ENCODE results near the gene FMNL2. TPM values are rescaled to one million over a fixed set of nuclear protein-coding genes. Genes with fewer than 3 reads are reported as not detected.

Gene FMNL2
- total RNA-seq, 1 donor from 2014 or later, result 1.5 TPM

DNA sequence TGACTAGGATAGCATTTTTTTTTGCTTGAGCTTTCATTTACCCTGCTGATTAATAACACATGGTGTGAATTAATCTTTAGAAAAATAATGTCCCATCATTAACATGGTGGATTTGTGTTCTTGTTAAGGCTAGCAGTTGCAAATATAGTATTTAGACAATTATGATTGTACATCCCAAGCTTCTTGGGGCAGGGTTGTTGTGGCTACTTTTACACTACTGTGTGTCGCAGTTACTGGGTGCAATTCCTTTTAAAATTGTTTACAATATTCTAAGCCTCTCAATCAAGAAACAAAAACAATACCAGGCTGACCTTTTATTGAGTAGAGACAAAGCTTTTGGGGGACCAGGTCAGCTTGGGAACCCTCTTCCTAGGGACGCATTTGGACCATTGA is 2.5 kb downstream of the FMNL2 start:
- intact Hi-C loops (cut with micrococcal nuclease), result loop anchor here (10.0 kb wide), 2 partner anchors 167 to 703 kb away; no protein-coding TSS in a partner anchor

DNA sequence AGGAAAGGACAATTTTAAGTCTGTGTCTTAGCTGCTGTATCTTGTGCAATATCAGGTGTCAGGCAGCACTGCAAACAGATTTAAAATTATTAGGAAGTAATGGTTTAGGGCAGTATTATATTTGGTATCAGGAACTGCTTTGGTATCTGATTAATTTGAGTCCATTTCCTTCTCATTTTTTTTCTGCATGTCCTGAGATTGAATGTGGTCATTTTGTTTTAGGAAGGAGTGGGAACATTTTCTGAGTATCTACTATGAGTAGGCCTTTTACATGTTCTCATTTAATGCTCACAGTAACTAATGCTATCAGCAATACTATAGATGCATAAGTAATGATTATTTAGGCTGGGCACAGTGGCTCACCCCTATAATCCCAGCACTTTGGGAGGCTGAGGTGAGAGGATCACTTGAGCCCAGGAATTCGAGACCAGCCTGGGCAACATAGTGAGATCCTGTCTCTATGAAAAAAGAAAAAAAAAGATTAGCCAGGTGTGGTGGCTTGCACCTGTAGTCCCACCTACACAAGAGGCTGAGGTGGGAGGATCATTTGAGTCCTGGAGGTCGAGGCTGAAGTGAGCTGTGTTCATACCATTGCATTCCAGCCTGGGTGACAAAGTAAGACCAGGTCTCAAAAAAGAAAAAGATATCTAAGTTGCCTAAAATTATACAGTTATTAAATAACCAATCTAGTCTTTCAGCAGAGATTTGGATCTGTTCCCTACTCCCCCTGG is 4.7 kb downstream of the FMNL2 start:
- intact Hi-C loops (cut with micrococcal nuclease), result loop anchor here (10.0 kb wide), 2 partner anchors 165 to 705 kb away; no protein-coding TSS in a partner anchor

- intact Hi-C loops (cut with micrococcal nuclease), result no loop called here
Observed at GRCh38 chr2:152342259-152343046, 7.5 kb downstream of the FMNL2 start.

- intact Hi-C loops (cut with micrococcal nuclease), result no loop called here
Observed at GRCh38 chr2:152343426-152343825, 8.5 kb downstream of the FMNL2 start.

DNA sequence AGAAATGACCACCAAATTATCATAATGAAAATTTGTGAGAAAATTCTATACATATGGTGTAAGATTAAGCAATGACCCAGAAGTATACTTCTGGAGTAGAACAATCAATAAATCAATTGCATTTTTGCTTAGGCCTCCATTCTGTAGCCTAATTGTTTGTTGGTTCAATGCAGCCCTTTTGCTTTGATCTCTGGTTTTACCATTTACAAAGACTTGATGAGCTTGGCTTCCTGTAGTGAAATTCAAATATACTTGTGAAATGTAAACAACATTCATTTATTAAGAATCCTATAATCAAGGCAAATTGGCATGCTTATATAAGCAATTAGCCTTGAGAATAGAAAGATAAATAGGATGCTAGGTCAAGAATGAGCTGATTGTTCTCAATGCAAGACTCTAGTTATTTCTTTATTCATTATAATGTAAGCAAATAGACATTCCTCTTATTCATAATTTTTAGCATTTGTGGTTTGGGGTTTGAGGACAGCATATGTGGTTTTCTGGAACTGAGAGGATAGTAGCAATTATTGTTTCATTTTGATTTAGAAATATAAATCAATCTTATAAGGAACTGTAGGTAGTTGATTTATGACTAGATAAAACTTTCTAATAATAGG is 9.7 kb downstream of the FMNL2 start:
- intact Hi-C loops (cut with micrococcal nuclease), result no loop called here

DNA sequence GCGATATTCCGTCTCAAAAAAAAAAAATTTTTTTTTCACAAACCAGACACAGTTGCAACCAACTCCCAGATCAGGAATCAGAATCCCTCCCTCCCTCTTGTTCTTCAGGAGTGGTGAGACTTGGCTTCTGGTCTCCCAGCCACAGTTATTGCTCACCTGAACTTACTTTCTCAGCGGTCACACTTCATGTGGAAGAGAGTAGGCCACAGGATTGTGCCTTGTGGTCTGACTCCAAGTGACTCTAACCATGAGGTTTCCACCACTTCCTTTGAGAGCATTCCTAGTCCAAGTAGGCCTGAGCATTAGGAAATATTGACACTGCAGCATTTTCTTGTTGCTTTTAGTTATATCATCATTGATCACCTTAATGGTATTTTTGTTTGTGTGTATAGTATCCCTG is 12.1 kb downstream of the FMNL2 start:
- intact Hi-C loops (cut with micrococcal nuclease), result no loop called here

DNA sequence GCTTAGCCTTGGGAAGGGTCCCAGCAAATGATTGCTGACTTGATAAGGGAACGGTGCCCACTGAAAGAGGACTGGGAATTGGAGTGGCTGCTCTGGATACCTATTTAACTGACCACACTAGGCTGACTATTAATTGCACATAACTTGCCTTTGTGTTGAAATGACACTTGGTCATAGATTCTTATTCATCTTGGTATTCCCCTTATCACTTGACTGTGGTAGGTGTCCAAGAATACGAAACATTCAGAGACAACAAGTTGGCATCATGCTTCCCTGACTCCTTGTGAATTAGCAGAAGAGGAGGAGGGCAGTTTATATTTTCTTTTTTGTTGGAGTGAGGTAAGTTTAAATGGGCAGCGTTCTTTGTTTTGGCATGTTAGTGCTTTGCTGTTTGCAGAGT is 13.4 kb downstream of the FMNL2 start:
- intact Hi-C loops (cut with micrococcal nuclease), result no loop called here

GRCh38 chr2:152349416-152349815 is 14.4 kb downstream of the FMNL2 start:
- intact Hi-C loops (cut with micrococcal nuclease), result no loop called here

DNA sequence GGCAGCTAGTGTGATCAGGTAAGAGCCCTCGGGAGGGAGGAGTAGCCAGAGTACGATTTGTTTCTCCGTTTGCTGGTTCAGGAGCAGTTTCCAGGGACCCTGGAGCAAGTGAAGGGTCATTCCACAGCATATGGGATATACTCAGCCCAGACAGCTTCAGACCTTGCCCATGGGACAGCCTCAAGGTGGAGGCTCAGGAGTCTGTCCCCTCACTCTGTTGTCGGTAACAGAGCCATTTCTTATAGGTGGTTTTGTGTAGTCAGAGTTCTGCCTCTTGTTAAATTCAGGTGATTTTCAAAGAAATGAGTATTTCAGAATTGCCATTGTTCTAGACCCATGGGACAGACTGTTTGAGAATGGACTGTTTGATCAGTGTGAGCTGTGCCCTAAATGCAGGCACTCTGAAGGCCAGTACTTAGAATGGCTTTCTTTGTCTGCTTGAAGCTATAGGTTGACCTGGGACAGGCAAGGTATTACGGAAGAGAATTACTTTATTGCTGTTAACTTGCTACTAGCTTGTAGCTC is 15.2 kb downstream of the FMNL2 start:
- intact Hi-C loops (cut with micrococcal nuclease), result no loop called here

GRCh38 chr2:152352616-152353015 is 17.6 kb downstream of the FMNL2 start:
- intact Hi-C loops (cut with micrococcal nuclease), result no loop called here

DNA sequence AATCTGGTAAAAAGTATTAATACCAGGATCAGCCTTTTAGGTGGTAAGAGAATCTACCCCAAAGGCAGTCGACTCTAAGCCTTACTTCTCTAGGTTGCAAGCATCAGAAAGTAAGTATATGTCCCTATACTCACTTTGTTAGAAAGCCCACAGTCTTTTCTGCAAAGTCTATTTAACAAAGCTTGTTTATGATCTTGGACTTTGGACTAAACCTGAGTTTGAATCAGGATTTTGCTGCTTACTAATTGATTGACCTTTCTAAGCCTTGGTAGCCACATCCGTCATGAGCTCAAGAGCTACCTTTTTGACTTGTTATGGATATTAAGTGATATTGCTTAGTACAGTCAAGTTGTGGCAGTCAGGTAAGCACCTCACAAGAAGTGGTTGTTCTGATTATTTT is 18.4 kb downstream of the FMNL2 start:
- intact Hi-C loops (cut with micrococcal nuclease), result no loop called here

DNA sequence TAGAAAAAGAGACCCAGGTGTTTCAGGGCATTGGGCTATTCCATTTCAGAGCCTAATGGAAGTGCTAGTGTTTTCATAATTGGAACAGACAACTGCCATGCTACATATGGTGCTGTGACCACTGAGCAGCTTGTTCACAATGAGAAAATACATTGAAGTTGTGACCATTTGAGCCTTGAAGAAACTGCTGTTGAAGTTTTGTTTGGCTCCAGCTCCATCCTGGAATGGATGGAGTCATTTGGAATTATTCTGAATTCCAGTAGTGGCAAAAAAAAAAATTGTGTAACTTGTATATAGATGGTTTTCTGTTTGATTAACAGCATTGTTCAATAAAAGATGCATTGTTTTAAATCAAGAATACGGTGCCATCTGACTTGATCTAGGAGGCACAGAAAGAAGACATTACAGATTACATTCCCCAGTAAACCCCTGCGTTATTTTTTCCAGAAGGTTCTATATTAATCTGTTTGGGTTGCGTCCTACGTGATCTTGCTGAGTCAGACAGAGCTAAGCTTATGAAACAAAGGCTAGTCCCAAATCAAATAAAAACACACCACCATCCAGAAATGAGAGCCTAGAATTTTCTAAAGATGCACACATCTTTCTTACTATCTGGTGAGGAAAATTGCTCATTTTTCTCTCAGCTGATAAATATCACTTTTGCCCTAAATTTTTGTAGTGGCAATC is 19.2 kb downstream of the FMNL2 start:
- intact Hi-C loops (cut with micrococcal nuclease), result no loop called here

GRCh38 chr2:152354909-152355308 is 19.9 kb downstream of the FMNL2 start:
- intact Hi-C loops (cut with micrococcal nuclease), result no loop called here

GRCh38 chr2:152355409-152355831 is 20.4 kb downstream of the FMNL2 start:
- intact Hi-C loops (cut with micrococcal nuclease), result no loop called here

DNA sequence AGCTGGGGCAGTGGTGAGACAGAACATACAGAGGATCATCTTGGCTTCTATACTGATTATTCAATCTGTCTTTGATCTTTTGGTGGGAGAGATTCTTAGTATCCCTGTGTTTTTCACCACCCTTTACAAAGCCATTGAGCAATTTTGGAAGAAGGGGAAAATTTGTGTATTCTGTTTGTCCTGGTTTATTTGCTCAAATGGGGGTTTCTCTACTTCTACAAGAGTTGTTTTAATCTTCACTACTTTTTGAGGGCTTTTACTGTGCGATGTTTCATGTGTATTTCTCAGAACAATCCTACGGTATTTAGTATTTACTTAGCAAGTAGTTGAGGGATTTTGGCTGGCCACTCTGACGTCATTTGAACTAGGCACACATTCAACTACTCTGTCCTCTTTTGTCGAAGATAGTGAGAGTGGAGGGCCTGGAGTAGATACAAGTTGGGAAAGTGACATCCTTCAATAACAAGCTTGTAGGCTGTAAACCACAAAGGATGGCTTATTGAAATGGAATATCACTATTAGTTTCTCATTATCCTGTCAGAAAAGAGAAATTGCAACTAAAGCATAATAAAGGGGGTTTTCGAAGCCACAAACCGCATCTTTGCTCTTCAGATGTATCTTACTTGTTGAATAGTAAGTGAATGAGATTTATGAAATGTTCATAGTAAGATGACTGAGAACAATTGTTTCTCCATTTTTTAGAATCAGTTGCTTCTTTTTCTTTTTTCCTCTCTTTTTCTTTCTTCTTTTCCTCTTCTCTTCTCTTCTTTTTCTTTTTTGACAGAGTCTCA is 24.8 kb downstream of the FMNL2 start:
- intact Hi-C loops (cut with micrococcal nuclease), result no loop called here

DNA sequence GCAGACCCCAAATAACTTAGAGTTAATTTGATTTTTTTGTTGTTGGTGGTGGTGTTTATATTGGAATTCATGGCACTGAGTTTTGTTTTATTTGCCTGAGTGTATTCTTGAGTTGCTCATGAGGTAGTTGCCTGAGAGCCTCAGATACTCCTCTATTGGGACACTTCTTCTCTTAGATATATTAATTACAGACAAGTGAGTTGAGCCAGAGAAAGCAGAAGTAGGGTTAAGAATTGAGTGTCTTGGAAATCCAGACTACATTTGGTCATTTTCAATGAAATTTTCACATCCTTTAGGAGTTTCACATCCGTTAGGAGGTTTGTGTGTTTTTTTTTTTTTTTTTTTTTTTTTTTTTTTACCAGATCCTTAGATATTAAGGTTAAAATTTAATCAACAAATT is 29.0 kb downstream of the FMNL2 start:
- intact Hi-C loops (cut with micrococcal nuclease), result no loop called here

GRCh38 chr2:152367547-152368390 is 32.8 kb downstream of the FMNL2 start:
- intact Hi-C loops (cut with micrococcal nuclease), result no loop called here

DNA sequence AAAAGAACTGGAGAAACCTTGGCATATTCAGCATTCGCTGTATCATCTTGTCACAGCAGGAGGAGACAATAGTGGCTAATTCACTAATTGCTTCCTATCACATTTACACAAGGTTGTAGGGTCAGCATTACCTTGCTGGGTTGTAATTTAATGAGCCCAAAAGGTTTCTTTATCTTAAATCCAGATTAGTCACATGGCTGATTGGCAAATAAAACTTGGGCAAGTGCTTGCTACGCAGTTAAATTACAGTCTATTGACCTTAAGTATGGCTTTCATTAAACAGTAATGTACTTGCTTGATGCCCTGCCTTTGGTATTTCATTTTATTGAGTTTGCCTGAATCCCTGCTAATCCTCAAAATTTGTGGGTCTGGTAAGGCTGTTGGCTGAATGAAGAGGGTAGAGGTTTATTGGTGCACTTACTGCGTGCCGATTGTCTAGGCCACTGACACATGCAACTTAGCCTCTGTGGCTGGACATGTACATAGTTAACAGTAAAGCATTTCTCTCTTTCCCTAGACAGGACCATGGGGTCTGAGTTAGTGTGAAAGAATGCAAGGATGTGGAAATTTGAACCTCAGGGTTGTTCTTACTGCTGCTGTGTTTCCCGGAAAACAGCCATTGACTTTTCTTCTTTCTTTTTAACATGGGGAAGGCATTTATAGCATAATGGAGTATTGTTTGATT is 34.3 kb downstream of the FMNL2 start:
- intact Hi-C loops (cut with micrococcal nuclease), result no loop called here

- intact Hi-C loops (cut with micrococcal nuclease), result no loop called here
Observed at GRCh38 chr2:152370783-152371182, 35.8 kb downstream of the FMNL2 start.

Data from T-helper 2 cell treated with Interferon-gamma antibody and Interleukin-4, amounts not matched to agents 100 ng/mL and 5 ng/mL, for 36 hours (primary cell).